ENCODE data around the gene ATP4A.
"Not testable (repeated sequence)": the region's sequence is repeated elsewhere in the genome, so short reads cannot be mapped to it uniquely, and the experiment has no call there.

ATP4A gene

GRCh38 chr19:35563207-35563829, at the start of gene ATP4A:
ATP4A (minus strand) TSS chr19:35563658; CDS start chr19:35563629, 29 bp downstream.
- no peak for DNase-seq

GRCh38 chr19:35612559-35613321, 49.3 kb upstream of the ATP4A start, which contains the start of gene HAUS5:
HAUS5 (plus strand) TSS chr19:35612735; CDS start chr19:35612795, 60 bp downstream.
- peak; percentile 82 to 86 for DNase-seq

- DNase-seq: no peak
Measured at GRCh38 chr19:35612224-35612558, 48.7 kb upstream of the ATP4A start.

GRCh38 chr19:35609851-35610353, 46.4 kb upstream of the ATP4A start:
- DNase-seq: no peak

- no peak for DNase-seq
Measured at GRCh38 chr19:35608251-35608650, 44.8 kb upstream of the ATP4A start.

GRCh38 chr19:35607661-35608060, 44.2 kb upstream of the ATP4A start:
- DNase-seq: no peak

- not testable (repeated sequence) for DNase-seq
Measured at GRCh38 chr19:35607170-35607569, 43.7 kb upstream of the ATP4A start.

GRCh38 chr19:35604436-35604835, 41.0 kb upstream of the ATP4A start:
- not testable (repeated sequence) for DNase-seq

- no peak for DNase-seq
Measured at GRCh38 chr19:35601971-35602370, 38.5 kb upstream of the ATP4A start.

GRCh38 chr19:35596366-35596999, 33.0 kb upstream of the ATP4A start:
- DNase-seq: no peak

- no peak for DNase-seq
Measured at GRCh38 chr19:35595928-35596327, 32.5 kb upstream of the ATP4A start.

GRCh38 chr19:35595026-35595425, 31.6 kb upstream of the ATP4A start:
- not testable (repeated sequence) for DNase-seq

GRCh38 chr19:35592226-35592625, 28.8 kb upstream of the ATP4A start:
- peak; percentile 10 to 17 for DNase-seq

GRCh38 chr19:35590875-35591274, 27.4 kb upstream of the ATP4A start:
- DNase-seq: no peak

- no peak for DNase-seq
Measured at GRCh38 chr19:35587321-35587720, 23.9 kb upstream of the ATP4A start.

- DNase-seq: no peak
Measured at GRCh38 chr19:35585848-35586247, 22.4 kb upstream of the ATP4A start, which contains the start of gene PMIS2. PMIS2 (plus strand) TSS chr19:35586173; CDS start chr19:35586260, 87 bp downstream.

GRCh38 chr19:35582760-35583159, 19.3 kb upstream of the ATP4A start:
- DNase-seq: no peak

GRCh38 chr19:35578707-35579106, 15.2 kb upstream of the ATP4A start:
- no peak for DNase-seq

GRCh38 chr19:35577918-35578317, 14.5 kb upstream of the ATP4A start:
- no peak for DNase-seq

GRCh38 chr19:35571406-35571965, 8.0 kb upstream of the ATP4A start:
- no peak for DNase-seq

- no peak for DNase-seq
Measured at GRCh38 chr19:35569281-35569781, 5.9 kb upstream of the ATP4A start.

GRCh38 chr19:35566738-35567137, 3.3 kb upstream of the ATP4A start:
- no peak for DNase-seq

All from AML-193 (cell line).